ENCODE measurements around the gene PLEKHJ1.

- TF ChIP-seq POLR2A (IDR thresholded peaks at IDR 0.05; ENCODE audit: low read depth, low read length) (no peak), POLR2AphosphoS5 (IDR thresholded peaks at IDR 0.05; ENCODE audit: low read depth, low read length) (no peak), TAF1 (IDR thresholded peaks at IDR 0.05; ENCODE audit: borderline replicate concordance, low read depth, low read length) (no peak)
These were observed 8.4 kb upstream of the PLEKHJ1 start for GRCh38 chr19:2244486-2244885.
